A673 (cell line): ENCODE data around the gene PHKA2.

Experiments used
- EZH2 ChIP-seq: fragments of 200-600 bp; sonication (generic); IDR thresholded peaks from 2 replicates; pipeline ENCODE4 v1.6.1; 2017; ENCODE audit warnings: borderline replicate concordance, low read depth, mild to moderate bottlenecking, mixed read lengths, antibody characterized with exemption, low read length; ENCODE audit not compliant: poor library complexity, severe bottlenecking
- TF ChIP-seq, protein P1 (sequence below): fragments of 300-800, 200-600 bp; sonication (generic); conservative IDR thresholded peaks from 2 replicates; pipeline ENCODE4 v1.5.1; 2017; ENCODE audit warnings: low read depth, mild to moderate bottlenecking, antibody characterized with exemption, low read length, moderate library complexity, mixed read lengths

GRCh38 chrX:18873836-18874235 is 110.1 kb downstream of the PHKA2 start:
- TF ChIP-seq, protein P1, sequence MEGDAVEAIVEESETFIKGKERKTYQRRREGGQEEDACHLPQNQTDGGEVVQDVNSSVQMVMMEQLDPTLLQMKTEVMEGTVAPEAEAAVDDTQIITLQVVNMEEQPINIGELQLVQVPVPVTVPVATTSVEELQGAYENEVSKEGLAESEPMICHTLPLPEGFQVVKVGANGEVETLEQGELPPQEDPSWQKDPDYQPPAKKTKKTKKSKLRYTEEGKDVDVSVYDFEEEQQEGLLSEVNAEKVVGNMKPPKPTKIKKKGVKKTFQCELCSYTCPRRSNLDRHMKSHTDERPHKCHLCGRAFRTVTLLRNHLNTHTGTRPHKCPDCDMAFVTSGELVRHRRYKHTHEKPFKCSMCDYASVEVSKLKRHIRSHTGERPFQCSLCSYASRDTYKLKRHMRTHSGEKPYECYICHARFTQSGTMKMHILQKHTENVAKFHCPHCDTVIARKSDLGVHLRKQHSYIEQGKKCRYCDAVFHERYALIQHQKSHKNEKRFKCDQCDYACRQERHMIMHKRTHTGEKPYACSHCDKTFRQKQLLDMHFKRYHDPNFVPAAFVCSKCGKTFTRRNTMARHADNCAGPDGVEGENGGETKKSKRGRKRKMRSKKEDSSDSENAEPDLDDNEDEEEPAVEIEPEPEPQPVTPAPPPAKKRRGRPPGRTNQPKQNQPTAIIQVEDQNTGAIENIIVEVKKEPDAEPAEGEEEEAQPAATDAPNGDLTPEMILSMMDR = no peak
- TF ChIP-seq EZH2 = no peak
